Right atrium auricular region (tissue), 2 donors: ENCODE results near the gene AQP2. TPM values are rescaled to one million over a fixed set of nuclear protein-coding genes. Genes with fewer than 3 reads are reported as not detected.

ENCODE experiments used
- DNase-seq: peaks from one replicate; pipeline ENCODE4 v3.0.0-alpha.2; 2019; ENCODE audit warnings: low spot score
- H3K27ac ChIP-seq, 2 donors: fragments of 200-600 bp; sonication (generic); 1 replicate in 1 of 2; 2 replicates in 1 of 2; pipeline ENCODE4 v1.5.1; 2016 to 2019
- H3K27me3 ChIP-seq, 2 donors: fragments of 200-600 bp; sonication (generic); one replicate each; pipeline versions ENCODE4 v1.5.1 to v1.6.0; 2017 to 2019
- H3K36me3 ChIP-seq: fragments of 200-600 bp; sonication (generic); one replicate; pipeline ENCODE4 v1.5.1; 2016
- H3K4me1 ChIP-seq, 2 donors: fragments of 200-600 bp; sonication (generic); one replicate each; pipeline versions ENCODE4 v1.5.1 to v1.6.0; 2017 to 2019
- H3K4me3 ChIP-seq, 2 donors: fragments of 200-600 bp; sonication (generic); 1 replicate in 1 of 2; 2 replicates in 1 of 2; pipeline ENCODE4 v1.5.1; 2017 to 2019; ENCODE audit warnings: mild to moderate bottlenecking in 1 of 2, moderate library complexity in 1 of 2
- H3K9me3 ChIP-seq, 2 donors: fragments of 200-600 bp; sonication (generic); one replicate each; pipeline ENCODE4 v1.5.1; 2019
- CTCF ChIP-seq, 2 donors: fragments of 200-600 bp; sonication (generic); IDR thresholded peaks; one replicate each; pipeline ENCODE4 v1.5.1; 2019; ENCODE audit warnings: antibody characterized with exemption in 2 of 2
- total RNA-seq, 2 donors: library from RNA; depleted of rRNA; stranded (reverse); fragments of >200 nt; gene quantifications; one replicate each; pipeline ENCODE4 v1.1.0, GENCODE V29; 2016

The AQP2 gene
- total RNA-seq, 2 donors from 2014 or later = 0.83 TPM; not detected in 1

DNA sequence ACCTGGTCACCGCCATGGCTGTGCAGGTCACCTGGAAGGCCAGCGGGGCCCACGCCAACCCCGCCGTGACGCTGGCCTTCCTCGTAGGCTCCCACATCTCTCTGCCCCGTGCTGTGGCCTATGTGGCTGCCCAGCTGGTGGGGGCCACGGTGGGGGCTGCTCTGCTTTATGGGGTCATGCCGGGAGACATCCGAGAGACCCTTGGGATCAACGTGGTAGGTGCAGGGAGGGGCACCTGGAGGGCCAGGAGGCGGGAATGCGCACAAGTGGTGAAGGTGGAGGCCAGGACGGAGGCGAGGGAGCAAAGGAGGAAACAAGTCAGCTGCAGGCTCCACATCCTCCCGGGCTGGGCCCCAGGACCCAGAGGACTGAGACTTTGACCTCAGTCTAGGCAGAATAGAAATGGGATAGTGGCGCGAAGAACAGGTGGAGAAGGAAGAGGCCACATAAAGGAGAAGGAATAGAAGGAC, 22.9 kb downstream of the AQP2 start:
- Histone ChIP-seq H3K9me3 (no peaks in the 10 kb centered on the region), H3K4me3 (no peak overlapping the region), H3K36me3 (no peaks in the 10 kb centered on the region), H3K4me1 (peaks cover 0 to 18% of the 10 kb centered on the region in 2 donors), H3K27me3 (no peaks in the 10 kb centered on the region), H3K27ac (no peak overlapping the region)
- no peak for TF ChIP-seq CTCF (IDR thresholded peaks at IDR 0.05)
- DNase-seq = no peak

DNA sequence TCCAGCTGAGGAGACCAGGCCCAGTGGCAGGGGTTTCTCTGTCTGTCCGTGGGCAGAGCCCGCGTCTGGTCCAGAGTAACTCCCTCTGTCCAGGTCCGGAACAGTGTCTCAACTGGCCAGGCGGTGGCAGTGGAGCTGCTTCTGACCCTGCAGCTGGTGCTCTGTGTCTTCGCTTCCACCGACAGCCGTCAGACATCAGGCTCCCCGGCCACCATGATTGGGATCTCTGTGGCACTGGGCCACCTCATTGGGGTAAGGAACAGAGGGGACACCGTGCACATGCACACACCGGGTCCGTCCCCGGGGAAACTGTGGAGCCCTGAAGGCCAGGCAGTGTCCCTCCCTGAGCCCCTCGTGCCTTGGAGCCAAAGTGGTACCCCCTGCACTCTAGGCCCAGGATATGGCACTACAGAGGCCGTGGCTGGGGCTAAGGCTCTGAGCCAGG, 23.7 kb downstream of the AQP2 start:
- Histone ChIP-seq H3K36me3 (no peaks in the 10 kb centered on the region), H3K4me1 (peaks cover 0 to 18% of the 10 kb centered on the region in 2 donors), H3K4me3 (no peak overlapping the region), H3K9me3 (no peaks in the 10 kb centered on the region), H3K27me3 (no peaks in the 10 kb centered on the region), H3K27ac (no peak overlapping the region)
- DNase-seq = peak; percentile 70
- peak; percentile 21 to 71 for TF ChIP-seq CTCF (IDR thresholded peaks at IDR 0.05)

DNA sequence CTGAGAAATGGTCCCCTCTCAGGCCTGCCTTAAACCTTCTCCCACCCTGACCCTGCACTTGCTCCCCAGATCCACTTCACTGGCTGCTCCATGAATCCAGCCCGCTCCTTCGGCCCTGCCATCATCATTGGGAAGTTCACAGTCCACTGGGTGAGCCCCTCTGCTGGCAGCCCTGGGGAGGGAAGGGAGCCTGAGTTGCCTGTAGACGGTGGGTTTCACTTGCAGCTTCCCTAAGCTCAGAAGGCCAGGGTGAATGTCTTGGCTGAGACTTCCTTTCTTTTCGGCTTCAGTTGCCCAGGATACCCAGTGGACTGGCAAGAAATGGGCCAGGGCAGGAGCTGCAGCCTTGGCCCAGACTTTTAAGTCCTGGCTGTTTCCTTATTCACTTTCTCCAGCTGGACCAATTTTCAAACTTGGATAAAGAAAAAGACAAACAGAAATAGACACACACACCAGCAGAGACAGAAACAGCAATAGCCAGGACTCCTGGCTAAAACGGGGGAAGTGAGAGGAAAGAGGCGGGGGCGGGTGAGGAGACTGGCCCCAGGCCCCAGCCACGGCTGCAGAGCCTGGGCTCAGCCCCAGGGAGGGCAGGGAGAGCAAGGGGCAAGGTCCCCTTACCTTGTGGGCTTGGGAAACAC, 24.3 kb downstream of the AQP2 start:
- H3K4me1 ChIP-seq = peaks cover 0 to 18% of the 10 kb centered on the region in 2 donors
- DNase-seq = no peak
- H3K4me3 ChIP-seq = no peak overlapping the region
- no peak for TF ChIP-seq CTCF (IDR thresholded peaks at IDR 0.05)
- no peaks in the 10 kb centered on the region for H3K27me3 ChIP-seq
- H3K27ac ChIP-seq = peak overlapping the region in 1 of 2 donors; percentile 45
- H3K36me3 ChIP-seq = no peaks in the 10 kb centered on the region
- H3K9me3 ChIP-seq = no peaks in the 10 kb centered on the region

- no peaks in the 10 kb centered on the region for H3K36me3 ChIP-seq
- no peak for DNase-seq
- H3K4me1 ChIP-seq = peaks cover 0 to 18% of the 10 kb centered on the region in 2 donors
- no peak for TF ChIP-seq CTCF (IDR thresholded peaks at IDR 0.05)
- peak overlapping the region in 1 of 2 donors; percentile 45 for H3K27ac ChIP-seq
- no peak overlapping the region for H3K4me3 ChIP-seq
- no peaks in the 10 kb centered on the region for H3K9me3 ChIP-seq
- no peaks in the 10 kb centered on the region for H3K27me3 ChIP-seq
Measured at GRCh38 chr12:49975318-49975761, 24.8 kb downstream of the AQP2 start.

DNA sequence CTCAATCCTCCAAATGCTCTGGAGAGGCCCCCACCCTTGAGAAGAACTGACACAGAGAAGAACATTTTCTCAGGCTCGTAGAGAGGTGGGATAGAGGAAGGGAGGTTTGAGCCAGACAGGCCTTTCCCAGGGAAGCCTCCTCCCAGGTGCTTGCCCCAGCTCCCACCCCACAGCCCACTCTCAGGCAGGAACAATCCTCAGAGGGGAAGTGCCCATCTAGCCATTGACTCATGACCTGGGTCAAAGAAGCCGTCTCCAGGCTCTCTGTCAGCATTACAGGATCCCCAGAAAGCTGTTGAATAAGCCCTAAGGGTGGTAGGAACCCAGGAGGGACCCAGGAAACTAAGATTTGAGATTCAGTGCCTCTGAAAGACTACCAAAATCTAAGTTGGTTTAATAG, 26.0 kb downstream of the AQP2 start:
- H3K4me1 ChIP-seq = peaks cover 0 to 18% of the 10 kb centered on the region in 2 donors
- TF ChIP-seq CTCF (IDR thresholded peaks at IDR 0.05) = no peak
- no peak overlapping the region for H3K4me3 ChIP-seq
- DNase-seq = no peak
- H3K27ac ChIP-seq = no peak overlapping the region
- H3K9me3 ChIP-seq = no peaks in the 10 kb centered on the region
- no peaks in the 10 kb centered on the region for H3K36me3 ChIP-seq
- no peaks in the 10 kb centered on the region for H3K27me3 ChIP-seq

DNA sequence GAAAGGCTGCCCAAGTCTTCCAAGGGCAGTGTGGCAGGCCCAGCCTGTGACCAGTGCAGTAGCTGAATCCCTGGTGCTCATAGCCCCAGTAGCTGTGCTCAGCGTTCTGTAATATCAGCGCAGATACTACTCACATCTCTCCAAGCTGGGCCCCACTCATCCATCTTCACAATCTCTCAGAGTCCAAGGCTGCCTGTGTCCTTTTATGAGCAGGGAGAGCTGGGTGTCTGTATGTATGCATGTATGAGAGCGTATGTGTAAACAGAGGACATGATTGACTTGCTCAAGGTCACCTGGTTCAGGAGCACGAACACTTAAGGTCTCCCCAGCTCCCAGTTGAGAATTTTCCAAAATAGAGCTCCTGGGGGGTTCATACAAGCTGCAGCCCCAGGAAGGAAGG, 27.6 kb downstream of the AQP2 start:
- peaks cover 0 to 18% of the 10 kb centered on the region in 2 donors for H3K4me1 ChIP-seq
- DNase-seq = no peak
- no peaks in the 10 kb centered on the region for H3K36me3 ChIP-seq
- TF ChIP-seq CTCF (IDR thresholded peaks at IDR 0.05) = no peak
- H3K9me3 ChIP-seq = no peaks in the 10 kb centered on the region
- no peak overlapping the region for H3K4me3 ChIP-seq
- no peaks in the 10 kb centered on the region for H3K27me3 ChIP-seq
- H3K27ac ChIP-seq = no peak overlapping the region
